NCI-H1105 (cell line): ENCODE results near the gene PLEKHH2.

Source experiments
- DNase-seq: peaks from one replicate; lab custom pipeline; 2025; lab: John Stamatoyannopoulos, UW

PLEKHH2 gene

GRCh38 chr2:43812006-43812405, 174.9 kb downstream of the PLEKHH2 start:
- DNase-seq: no peak

- no peak for DNase-seq
Measured at GRCh38 chr2:43812947-43813346, 175.9 kb downstream of the PLEKHH2 start.

- DNase-seq: no peak
Measured at GRCh38 chr2:43814711-43815110, 177.7 kb downstream of the PLEKHH2 start.
